ENCODE data around the gene GGA1. TPM values are rescaled to one million over a fixed set of nuclear protein-coding genes. Genes with fewer than 3 reads are reported as not detected.

The GGA1 gene
- total RNA-seq, 2 experiments from 2014 or later = 57.0 to 60.9 TPM

- no peaks in the 10 kb centered on the region for H3K36me3 ChIP-seq (ENCODE audit: insufficient read depth, low read length)
- no peak for DNase-seq
- intact Hi-C loops (cut with DNase I, micrococcal nuclease) = no loop called here
- POLR2A ChIA-PET = no interaction called here
- H3K27ac Mint-ChIP-seq = no peak overlapping the region
- H3K4me1 ChIP-seq (ENCODE audit: insufficient read depth, low read length) = peaks cover 17% of the 10 kb centered on the region
- H3K4me3 Mint-ChIP-seq = no peak overlapping the region
- H3K27me3 Mint-ChIP-seq = no peaks in the 10 kb centered on the region
- no peak overlapping the region for H3K4me3 ChIP-seq (ENCODE audit: low read length)
- H3K27ac ChIP-seq (ENCODE audit: low read depth in 1 of 2, low read length in 2 of 2) = no peak overlapping the region
- TF ChIP-seq, protein P1, sequence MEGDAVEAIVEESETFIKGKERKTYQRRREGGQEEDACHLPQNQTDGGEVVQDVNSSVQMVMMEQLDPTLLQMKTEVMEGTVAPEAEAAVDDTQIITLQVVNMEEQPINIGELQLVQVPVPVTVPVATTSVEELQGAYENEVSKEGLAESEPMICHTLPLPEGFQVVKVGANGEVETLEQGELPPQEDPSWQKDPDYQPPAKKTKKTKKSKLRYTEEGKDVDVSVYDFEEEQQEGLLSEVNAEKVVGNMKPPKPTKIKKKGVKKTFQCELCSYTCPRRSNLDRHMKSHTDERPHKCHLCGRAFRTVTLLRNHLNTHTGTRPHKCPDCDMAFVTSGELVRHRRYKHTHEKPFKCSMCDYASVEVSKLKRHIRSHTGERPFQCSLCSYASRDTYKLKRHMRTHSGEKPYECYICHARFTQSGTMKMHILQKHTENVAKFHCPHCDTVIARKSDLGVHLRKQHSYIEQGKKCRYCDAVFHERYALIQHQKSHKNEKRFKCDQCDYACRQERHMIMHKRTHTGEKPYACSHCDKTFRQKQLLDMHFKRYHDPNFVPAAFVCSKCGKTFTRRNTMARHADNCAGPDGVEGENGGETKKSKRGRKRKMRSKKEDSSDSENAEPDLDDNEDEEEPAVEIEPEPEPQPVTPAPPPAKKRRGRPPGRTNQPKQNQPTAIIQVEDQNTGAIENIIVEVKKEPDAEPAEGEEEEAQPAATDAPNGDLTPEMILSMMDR (IDR thresholded peaks at IDR 0.05) = no peak
- H3K36me3 Mint-ChIP-seq (ENCODE audit: low read depth) = no peaks in the 10 kb centered on the region
- no peaks in the 10 kb centered on the region for H3K9me3 Mint-ChIP-seq
- H3K9me3 ChIP-seq (ENCODE audit: control insufficient read depth in 1 of 2, insufficient read depth in 1 of 2, low read length in 2 of 2) = no peaks in the 10 kb centered on the region
- CTCF ChIA-PET = interaction anchor here (0.9 to 1.0 kb wide), 2 partner anchors 10 to 14 kb away, joined by 3 read pairs; no protein-coding TSS in a partner anchor
- ATAC-seq (ENCODE audit: poor library complexity) = no peak
- no peaks in the 10 kb centered on the region for H3K27me3 ChIP-seq (ENCODE audit: control insufficient read depth in 1 of 2, insufficient read depth in 2 of 2, low read length in 2 of 2)
- peaks cover 16% of the 10 kb centered on the region for H3K4me1 Mint-ChIP-seq (ENCODE audit: low read depth)
Observed at GRCh38 chr22:37578002-37578401, 30.6 kb upstream of the GGA1 start.

DNA sequence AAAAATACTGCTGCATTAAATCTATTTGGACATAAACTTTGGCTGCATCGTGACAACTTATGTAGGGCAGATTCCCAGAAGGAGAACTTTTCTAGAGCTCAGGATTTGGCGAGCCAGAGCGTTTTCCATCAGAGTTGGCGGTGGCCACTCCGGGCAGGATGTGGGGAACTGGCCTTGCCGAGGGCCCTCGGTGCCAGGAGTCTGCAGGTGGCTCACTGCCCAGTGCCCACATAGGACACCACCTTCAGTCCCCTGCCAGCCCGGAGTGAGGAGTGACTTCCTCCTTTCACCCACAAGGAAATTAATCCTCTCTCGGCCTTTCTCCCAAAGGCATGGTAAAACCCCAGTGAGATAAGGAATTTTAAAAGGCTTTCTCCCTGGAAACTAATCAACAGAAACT is 27.1 kb upstream of the GGA1 start:
- Histone ChIP-seq H3K9me3 (ENCODE audit: control insufficient read depth in 1 of 2, insufficient read depth in 1 of 2, low read length in 2 of 2) (no peaks in the 10 kb centered on the region), H3K4me1 (ENCODE audit: insufficient read depth, low read length) (peaks cover 17% of the 10 kb centered on the region), H3K27me3 (ENCODE audit: control insufficient read depth in 1 of 2, insufficient read depth in 2 of 2, low read length in 2 of 2) (no peaks in the 10 kb centered on the region), H3K4me3 (ENCODE audit: low read length) (no peak overlapping the region), H3K27ac (ENCODE audit: low read depth in 1 of 2, low read length in 2 of 2) (no peak overlapping the region), H3K36me3 (ENCODE audit: insufficient read depth, low read length) (no peaks in the 10 kb centered on the region)
- Mint-ChIP-seq H3K4me1 (ENCODE audit: low read depth) (peaks cover 21% of the 10 kb centered on the region), H3K4me3 (no peak overlapping the region), H3K36me3 (ENCODE audit: low read depth) (no peaks in the 10 kb centered on the region), H3K9me3 (no peaks in the 10 kb centered on the region), H3K27me3 (no peaks in the 10 kb centered on the region), H3K27ac (no peak overlapping the region)
- ATAC-seq (ENCODE audit: poor library complexity) (no peak), DNase-seq (peak in 1 of 14 experiments; percentile 18)
- POLR2A ChIA-PET = no interaction called here
- TF ChIP-seq, protein P1 (IDR thresholded peaks at IDR 0.05) = no peak
- intact Hi-C loops (cut with DNase I, micrococcal nuclease) = no loop called here
- CTCF ChIA-PET = no interaction called here

- no peak for ATAC-seq (ENCODE audit: poor library complexity)
- no peaks in the 10 kb centered on the region for H3K27me3 ChIP-seq (ENCODE audit: control insufficient read depth in 1 of 2, insufficient read depth in 2 of 2, low read length in 2 of 2)
- H3K4me1 Mint-ChIP-seq (ENCODE audit: low read depth) = peaks cover 21% of the 10 kb centered on the region
- no peak overlapping the region for H3K27ac ChIP-seq (ENCODE audit: low read depth in 1 of 2, low read length in 2 of 2)
- H3K4me3 ChIP-seq (ENCODE audit: low read length) = no peak overlapping the region
- no peak overlapping the region for H3K27ac Mint-ChIP-seq
- ChIA-PET CTCF (no interaction called here), POLR2A (no interaction called here)
- no peak overlapping the region for H3K4me3 Mint-ChIP-seq
- H3K27me3 Mint-ChIP-seq = no peaks in the 10 kb centered on the region
- peaks cover 17% of the 10 kb centered on the region for H3K4me1 ChIP-seq (ENCODE audit: insufficient read depth, low read length)
- H3K9me3 Mint-ChIP-seq = no peaks in the 10 kb centered on the region
- H3K36me3 Mint-ChIP-seq (ENCODE audit: low read depth) = no peaks in the 10 kb centered on the region
- no peaks in the 10 kb centered on the region for H3K36me3 ChIP-seq (ENCODE audit: insufficient read depth, low read length)
- H3K9me3 ChIP-seq (ENCODE audit: control insufficient read depth in 1 of 2, insufficient read depth in 1 of 2, low read length in 2 of 2) = no peaks in the 10 kb centered on the region
- intact Hi-C loops (cut with DNase I, micrococcal nuclease) = no loop called here
- TF ChIP-seq, protein P1 (IDR thresholded peaks at IDR 0.05) = no peak
- peak in 1 of 14 experiments; percentile 6 for DNase-seq
Observed at GRCh38 chr22:37582526-37582925, 26.1 kb upstream of the GGA1 start.
